MCF 10A (cell line): ENCODE results near the gene WFDC9. TPM values are rescaled to one million over a fixed set of nuclear protein-coding genes. Genes with fewer than 3 reads are reported as not detected.

Experiments
- BruUV-seq: library from RNA; stranded (reverse); fragments of 400-500 nt; replicated peaks from 2 replicates; lab custom pipeline; 2021; lab: Mats Ljungman, UMichigan
- CTCF ChIA-PET: fragments of 300-600 bp; sonication (Branson Sonifier 250); formaldehyde crosslinking; extraction: SDS; loops from one replicate; lab custom pipeline; 2021; ENCODE audit warnings: antibody characterized with exemption, inconsistent platforms; lab: Yijun Ruan, JAX
- POLR2A ChIA-PET: fragments of 300-600, 350-650 bp; sonication (Branson Sonifier 250); formaldehyde crosslinking; extraction: SDS; loops from one replicate; lab custom pipeline; 2020; ENCODE audit warnings: antibody characterized with exemption, inconsistent platforms; lab: Yijun Ruan, JAX
- DNase-seq: peaks from one replicate; pipeline ENCODE4 v3.0.0-alpha.2; 2018; ENCODE audit not compliant: unreplicated experiment
- H3K27ac Mint-ChIP-seq: one replicate; pipeline ENCODE4 v1.8.0; 2022; ENCODE audit warnings: mild to moderate bottlenecking, low read depth, mixed read lengths; ENCODE audit not compliant: unreplicated experiment
- H3K27me3 Mint-ChIP-seq: one replicate; pipeline ENCODE4 v1.8.0; 2022; ENCODE audit warnings: mixed read lengths; ENCODE audit not compliant: insufficient read depth, unreplicated experiment
- H3K36me3 Mint-ChIP-seq: one replicate; pipeline ENCODE4 v1.8.0; 2022; ENCODE audit warnings: mild to moderate bottlenecking, moderate library complexity, mixed read lengths; ENCODE audit not compliant: insufficient read depth, unreplicated experiment
- H3K4me1 Mint-ChIP-seq: one replicate; pipeline ENCODE4 v1.8.0; 2022; ENCODE audit warnings: mixed read lengths; ENCODE audit not compliant: insufficient read depth, unreplicated experiment
- H3K4me3 Mint-ChIP-seq: one replicate; pipeline ENCODE4 v1.8.0; 2022; ENCODE audit warnings: mild to moderate bottlenecking, moderate library complexity, mixed read lengths; ENCODE audit not compliant: unreplicated experiment
- H3K9me3 Mint-ChIP-seq: one replicate; pipeline ENCODE4 v1.8.0; 2022; ENCODE audit warnings: mixed read lengths; ENCODE audit not compliant: unreplicated experiment
- intact Hi-C: fragments of 100-400 bp; cut with micrococcal nuclease; formaldehyde crosslinking; loops from 2 replicates; pipeline ENCODE4 v1.14.1; 2022
- total RNA-seq: library from RNA; stranded (reverse); gene quantifications from 2 replicates; pipeline ENCODE4 v1.2.3, GENCODE V29; 2022
- TF ChIP-seq, protein P1 (sequence below): fragments of 200-600 bp; IDR thresholded peaks from one replicate; pipeline ENCODE4 v1.8.0; 2022; ENCODE audit warnings: antibody characterized with exemption, mild to moderate bottlenecking; ENCODE audit not compliant: unreplicated experiment

The WFDC9 gene
- total RNA-seq, 1 experiment from 2014 or later = not detected

DNA sequence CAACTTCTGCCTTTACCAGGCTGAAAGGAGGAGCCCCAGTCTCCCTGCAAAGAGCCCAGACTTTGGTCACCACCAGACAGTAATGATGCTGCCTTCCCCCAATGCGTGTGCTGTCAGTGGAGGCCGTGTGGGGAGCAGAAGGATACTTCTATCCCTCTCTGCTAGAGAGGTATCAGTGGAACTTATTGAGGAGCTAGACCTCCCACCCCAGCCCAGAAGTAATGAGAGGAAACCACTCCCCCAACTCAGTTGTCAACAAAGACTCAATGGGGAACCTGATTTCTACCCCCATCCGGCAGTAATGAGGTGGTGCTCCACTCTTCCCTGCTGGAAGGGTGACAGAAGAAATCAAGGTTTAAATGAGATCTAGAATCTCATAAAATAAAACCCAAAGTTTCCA lies 47.6 kb downstream of the WFDC9 start:
- Mint-ChIP-seq H3K27me3 (peaks cover 28% of the 10 kb centered on the region), H3K27ac (no peak overlapping the region), H3K36me3 (no peaks in the 10 kb centered on the region), H3K4me1 (peaks cover under 1% of the 10 kb centered on the region), H3K4me3 (no peak overlapping the region), H3K9me3 (no peaks in the 10 kb centered on the region)
- intact Hi-C loops = no loop called here
- no TSS peak for BruUV-seq
- ChIA-PET CTCF (interaction anchor here (0.5 to 1.7 kb wide), 4 partner anchors 10 to 265 kb away, joined by 3 to 9 read pairs (median 6); no protein-coding TSS in a partner anchor), POLR2A (no interaction called here)
- TF ChIP-seq, protein P1, sequence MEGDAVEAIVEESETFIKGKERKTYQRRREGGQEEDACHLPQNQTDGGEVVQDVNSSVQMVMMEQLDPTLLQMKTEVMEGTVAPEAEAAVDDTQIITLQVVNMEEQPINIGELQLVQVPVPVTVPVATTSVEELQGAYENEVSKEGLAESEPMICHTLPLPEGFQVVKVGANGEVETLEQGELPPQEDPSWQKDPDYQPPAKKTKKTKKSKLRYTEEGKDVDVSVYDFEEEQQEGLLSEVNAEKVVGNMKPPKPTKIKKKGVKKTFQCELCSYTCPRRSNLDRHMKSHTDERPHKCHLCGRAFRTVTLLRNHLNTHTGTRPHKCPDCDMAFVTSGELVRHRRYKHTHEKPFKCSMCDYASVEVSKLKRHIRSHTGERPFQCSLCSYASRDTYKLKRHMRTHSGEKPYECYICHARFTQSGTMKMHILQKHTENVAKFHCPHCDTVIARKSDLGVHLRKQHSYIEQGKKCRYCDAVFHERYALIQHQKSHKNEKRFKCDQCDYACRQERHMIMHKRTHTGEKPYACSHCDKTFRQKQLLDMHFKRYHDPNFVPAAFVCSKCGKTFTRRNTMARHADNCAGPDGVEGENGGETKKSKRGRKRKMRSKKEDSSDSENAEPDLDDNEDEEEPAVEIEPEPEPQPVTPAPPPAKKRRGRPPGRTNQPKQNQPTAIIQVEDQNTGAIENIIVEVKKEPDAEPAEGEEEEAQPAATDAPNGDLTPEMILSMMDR = no peak
- DNase-seq = no peak

DNA sequence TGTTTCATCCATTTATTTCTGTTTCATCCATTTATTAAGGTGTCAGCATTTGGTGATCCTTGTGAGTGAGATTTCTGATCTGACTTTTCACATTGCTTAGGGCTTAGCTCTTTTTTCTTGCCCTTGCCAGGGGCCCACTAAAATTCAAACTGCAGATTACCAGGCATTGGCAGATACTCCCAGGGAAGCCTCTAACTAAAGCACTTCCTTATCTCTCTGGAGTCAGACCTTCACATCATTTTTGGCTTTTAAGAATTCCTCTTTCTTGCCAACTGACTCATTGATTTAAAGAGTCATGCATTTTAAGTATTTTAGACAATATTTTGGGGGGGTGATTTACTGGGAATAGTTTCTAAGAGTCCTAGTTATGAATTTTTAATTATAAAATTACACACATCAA lies 49.4 kb downstream of the WFDC9 start:
- ChIA-PET CTCF (interaction anchor here (1.5 kb wide), 1 partner anchor 189 kb away, joined by 6 read pairs; no protein-coding TSS in a partner anchor), POLR2A (no interaction called here)
- H3K36me3 Mint-ChIP-seq = no peaks in the 10 kb centered on the region
- TF ChIP-seq, protein P1 = no peak
- no peaks in the 10 kb centered on the region for H3K9me3 Mint-ChIP-seq
- no peaks in the 10 kb centered on the region for H3K4me1 Mint-ChIP-seq
- no peak overlapping the region for H3K27ac Mint-ChIP-seq
- intact Hi-C loops = no loop called here
- DNase-seq = no peak
- H3K27me3 Mint-ChIP-seq = peaks cover 28% of the 10 kb centered on the region
- no peak overlapping the region for H3K4me3 Mint-ChIP-seq
- BruUV-seq = no TSS peak

DNA sequence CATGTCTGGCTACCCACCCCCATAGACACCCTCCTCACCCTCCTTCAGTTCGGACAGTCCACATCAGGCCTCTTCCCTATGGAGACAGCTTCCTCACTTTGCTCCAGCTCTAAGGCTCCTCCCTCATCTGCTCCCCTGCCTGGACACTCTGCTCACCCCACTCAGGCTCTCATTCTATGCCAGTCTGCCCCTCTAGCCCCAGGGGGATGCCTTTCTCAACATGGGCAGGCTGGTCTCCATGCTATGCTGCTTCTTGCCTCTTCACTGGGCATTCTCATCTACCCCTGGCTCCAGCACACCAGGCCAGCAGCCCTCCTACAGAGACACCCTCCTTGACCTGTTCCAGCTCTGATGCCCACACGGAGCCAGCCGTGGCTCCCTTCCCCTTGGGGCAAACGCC lies 51.9 kb downstream of the WFDC9 start, which contains the start of gene WFDC8:
TSS of gene WFDC8 (minus strand) at position 101 of the 400 bp plus-strand sequence. CDS start at position 64, 37 bp downstream.
- no peaks in the 10 kb centered on the region for H3K36me3 Mint-ChIP-seq
- CTCF ChIA-PET = no interaction called here
- POLR2A ChIA-PET = interaction anchor here (0.8 kb wide), 1 partner anchor 172 kb away, joined by 3 read pairs; no protein-coding TSS in a partner anchor
- H3K4me3 Mint-ChIP-seq = no peak within 1 kb of the TSS
- H3K27ac Mint-ChIP-seq = no peak within 1 kb of the TSS
- no peaks in the 10 kb centered on the region for H3K4me1 Mint-ChIP-seq
- no TSS peak for BruUV-seq
- H3K9me3 Mint-ChIP-seq = no peaks in the 10 kb centered on the region
- intact Hi-C loops = no loop called here
- no peak for DNase-seq
- H3K27me3 Mint-ChIP-seq = peaks cover 28% of the 10 kb centered on the region
- TF ChIP-seq, protein P1 = no peak

DNA sequence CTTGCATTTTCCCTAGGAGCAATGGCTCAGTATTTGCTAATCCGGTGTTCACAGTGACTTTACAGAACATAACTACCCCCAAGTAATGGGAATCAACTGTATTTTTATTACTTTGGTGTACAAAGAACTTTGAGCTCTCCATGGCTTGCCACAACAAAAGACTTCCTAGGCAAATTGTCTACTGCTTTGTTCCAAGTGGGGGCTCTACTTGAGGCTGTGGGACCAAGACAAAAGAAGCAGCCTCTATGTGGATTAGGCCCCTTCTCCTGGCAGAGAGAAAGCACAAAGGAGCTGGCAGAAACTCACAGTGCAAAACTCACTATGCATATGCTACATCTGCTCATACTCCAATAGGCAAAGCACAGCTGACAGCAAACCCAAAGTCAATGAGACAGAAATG lies 52.9 kb downstream of the WFDC9 start:
- BruUV-seq = no TSS peak
- ChIA-PET POLR2A (interaction anchor here (0.6 kb wide), 1 partner anchor 45 kb away, joined by 3 read pairs; no protein-coding TSS in a partner anchor), CTCF (interaction anchor here (1.1 to 1.5 kb wide), 2 partner anchors 14 to 16 kb away, joined by 3 to 6 read pairs; no protein-coding TSS in a partner anchor)
- no peak for DNase-seq
- H3K9me3 Mint-ChIP-seq = no peaks in the 10 kb centered on the region
- H3K4me3 Mint-ChIP-seq = no peak overlapping the region
- intact Hi-C loops = no loop called here
- no peaks in the 10 kb centered on the region for H3K4me1 Mint-ChIP-seq
- peaks cover 28% of the 10 kb centered on the region for H3K27me3 Mint-ChIP-seq
- no peak overlapping the region for H3K27ac Mint-ChIP-seq
- no peaks in the 10 kb centered on the region for H3K36me3 Mint-ChIP-seq
- TF ChIP-seq, protein P1 = no peak
